ENCODE results near the gene MACF1. TPM values are rescaled to one million over a fixed set of nuclear protein-coding genes. Genes with fewer than 3 reads are reported as not detected.

The MACF1 gene
- total and polyA plus RNA-seq, 2 donors from 2014 or later: 65.7 to 387 TPM

DNA sequence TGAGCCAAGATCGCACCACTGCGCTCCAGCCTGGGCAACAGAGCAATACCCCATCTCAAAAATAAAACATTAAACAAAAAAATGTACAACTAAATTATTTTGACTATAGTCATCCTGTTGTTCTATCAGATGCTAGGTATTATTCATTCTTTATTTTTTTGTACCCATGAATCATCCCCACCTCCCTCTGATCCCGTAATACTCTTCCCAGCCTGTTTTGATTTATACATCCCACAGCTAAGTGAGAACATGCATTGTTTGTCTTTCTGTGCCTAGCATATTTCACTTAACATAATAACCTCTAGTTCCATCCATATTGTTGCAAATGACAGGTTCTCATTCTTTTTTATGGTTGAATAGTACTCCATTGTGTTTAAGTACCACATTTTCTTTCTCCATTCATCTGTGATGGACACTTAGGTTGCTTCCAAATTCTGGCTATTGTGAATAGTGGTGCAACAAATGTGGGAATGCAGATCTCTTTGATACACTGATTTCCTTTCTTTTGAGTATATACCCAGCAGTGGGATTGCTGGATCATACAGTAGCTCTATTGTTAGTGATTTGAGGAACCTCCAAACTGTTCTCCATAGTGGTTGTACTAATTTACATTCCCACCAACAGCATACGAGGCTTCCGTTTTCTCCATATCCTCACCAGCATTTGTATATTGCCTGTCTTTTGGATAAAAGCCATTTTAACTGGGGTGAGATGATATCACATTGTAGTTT lies 84.4 kb downstream of the MACF1 start:
- TF ChIP-seq, protein P1, sequence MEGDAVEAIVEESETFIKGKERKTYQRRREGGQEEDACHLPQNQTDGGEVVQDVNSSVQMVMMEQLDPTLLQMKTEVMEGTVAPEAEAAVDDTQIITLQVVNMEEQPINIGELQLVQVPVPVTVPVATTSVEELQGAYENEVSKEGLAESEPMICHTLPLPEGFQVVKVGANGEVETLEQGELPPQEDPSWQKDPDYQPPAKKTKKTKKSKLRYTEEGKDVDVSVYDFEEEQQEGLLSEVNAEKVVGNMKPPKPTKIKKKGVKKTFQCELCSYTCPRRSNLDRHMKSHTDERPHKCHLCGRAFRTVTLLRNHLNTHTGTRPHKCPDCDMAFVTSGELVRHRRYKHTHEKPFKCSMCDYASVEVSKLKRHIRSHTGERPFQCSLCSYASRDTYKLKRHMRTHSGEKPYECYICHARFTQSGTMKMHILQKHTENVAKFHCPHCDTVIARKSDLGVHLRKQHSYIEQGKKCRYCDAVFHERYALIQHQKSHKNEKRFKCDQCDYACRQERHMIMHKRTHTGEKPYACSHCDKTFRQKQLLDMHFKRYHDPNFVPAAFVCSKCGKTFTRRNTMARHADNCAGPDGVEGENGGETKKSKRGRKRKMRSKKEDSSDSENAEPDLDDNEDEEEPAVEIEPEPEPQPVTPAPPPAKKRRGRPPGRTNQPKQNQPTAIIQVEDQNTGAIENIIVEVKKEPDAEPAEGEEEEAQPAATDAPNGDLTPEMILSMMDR (IDR thresholded peaks at IDR 0.05; ENCODE audit: borderline replicate concordance, extremely low read depth, insufficient read depth): no peak
- Histone ChIP-seq H3K27me3 (ENCODE audit: control insufficient read depth, insufficient read depth, low read length) (no peaks in the 10 kb centered on the region), H3K4me1 (ENCODE audit: control insufficient read depth in 2 of 3, insufficient read depth in 2 of 3, low read depth in 1 of 3, low read length in 3 of 3) (peaks cover 0 to 2% (median 0%) of the 10 kb centered on the region in 3 donors), H3K4me3 (ENCODE audit: low read length in 3 of 3) (no peak overlapping the region), H3K9ac (ENCODE audit: low read length in 3 of 3) (no peak overlapping the region), H3K36me3 (ENCODE audit: control insufficient read depth in 2 of 3, insufficient read depth in 3 of 3, low read length in 3 of 3) (peaks cover 10 to 47% (median 37%) of the 10 kb centered on the region in 3 donors), H3K27ac (ENCODE audit: low read depth in 2 of 2, low read length in 2 of 2) (no peak overlapping the region), H3K9me3 (ENCODE audit: control insufficient read depth in 2 of 3, insufficient read depth in 1 of 3, low read length in 3 of 3) (no peaks in the 10 kb centered on the region)
- DNase-seq (no peak), FAIRE-seq (no peak)
- intact Hi-C loops (cut with DNase I): no loop called here

DNA sequence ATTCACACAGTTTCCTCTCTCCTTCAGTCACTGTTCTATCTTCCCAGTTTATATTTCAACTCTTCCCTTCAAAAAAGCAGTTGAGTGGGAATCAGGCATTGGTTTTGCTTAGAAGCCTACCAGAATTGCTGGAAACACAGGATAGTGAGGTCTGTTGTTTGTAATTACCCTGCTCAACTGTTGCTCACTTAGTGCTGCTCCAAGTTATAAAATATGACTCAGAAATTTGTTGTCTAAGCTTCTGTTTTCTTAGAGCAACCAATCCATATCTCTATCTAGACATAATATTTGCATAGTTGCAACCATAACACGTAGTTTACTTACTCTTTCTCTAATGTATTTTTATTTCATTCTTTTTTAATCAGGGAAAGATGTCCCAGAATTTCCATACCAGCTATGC lies 87.9 kb downstream of the MACF1 start:
- Histone ChIP-seq H3K36me3 (ENCODE audit: control insufficient read depth in 2 of 3, insufficient read depth in 3 of 3, low read length in 3 of 3) (peaks cover 17 to 50% (median 37%) of the 10 kb centered on the region in 3 donors), H3K9me3 (ENCODE audit: control insufficient read depth in 2 of 3, insufficient read depth in 1 of 3, low read length in 3 of 3) (no peaks in the 10 kb centered on the region), H3K9ac (ENCODE audit: low read length in 3 of 3) (no peak overlapping the region), H3K4me1 (ENCODE audit: control insufficient read depth in 2 of 3, insufficient read depth in 2 of 3, low read depth in 1 of 3, low read length in 3 of 3) (peaks cover 0 to 3% (median 0%) of the 10 kb centered on the region in 3 donors), H3K27ac (ENCODE audit: low read depth in 2 of 2, low read length in 2 of 2) (no peak overlapping the region), H3K27me3 (ENCODE audit: control insufficient read depth, insufficient read depth, low read length) (no peaks in the 10 kb centered on the region), H3K4me3 (ENCODE audit: low read length in 3 of 3) (no peak overlapping the region)
- FAIRE-seq (no peak), DNase-seq (no peak)
- intact Hi-C loops (cut with DNase I): no loop called here
- TF ChIP-seq, protein P1 (IDR thresholded peaks at IDR 0.05; ENCODE audit: borderline replicate concordance, extremely low read depth, insufficient read depth): no peak

DNA sequence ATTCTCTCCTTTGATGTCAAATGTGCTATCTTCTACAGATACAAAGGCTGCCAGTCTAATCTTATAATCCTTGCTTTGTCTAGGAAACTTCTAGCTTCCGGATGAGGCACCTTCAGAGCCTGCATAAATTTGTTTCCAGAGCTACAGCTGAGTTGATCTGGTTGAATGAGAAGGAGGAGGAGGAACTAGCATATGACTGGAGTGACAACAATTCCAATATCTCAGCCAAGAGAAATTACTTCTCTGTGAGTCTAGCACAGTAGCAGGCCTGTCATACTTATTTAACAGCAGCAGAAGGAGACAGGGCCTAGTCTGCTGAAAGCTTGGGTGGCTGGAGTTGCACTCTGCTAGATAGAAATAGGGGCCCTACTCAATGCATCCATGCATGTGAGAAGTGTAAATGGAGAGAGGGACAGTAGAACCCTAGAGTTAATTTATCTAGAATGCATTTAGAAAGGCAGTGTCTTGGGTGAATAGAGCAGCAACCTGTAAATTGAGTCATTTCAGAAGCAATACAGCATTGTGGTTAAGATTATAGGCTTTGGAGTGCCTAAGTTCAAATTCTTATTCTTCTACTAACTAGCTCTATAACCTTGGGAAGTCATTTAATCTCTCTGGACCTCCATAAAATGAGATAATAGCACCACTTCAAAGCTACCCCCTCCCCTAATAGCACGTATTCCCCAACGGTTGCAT lies 89.0 kb downstream of the MACF1 start:
- H3K36me3 ChIP-seq (ENCODE audit: control insufficient read depth in 2 of 3, insufficient read depth in 3 of 3, low read length in 3 of 3): peaks cover 17 to 53% (median 40%) of the 10 kb centered on the region in 3 donors
- H3K27me3 ChIP-seq (ENCODE audit: control insufficient read depth, insufficient read depth, low read length): no peaks in the 10 kb centered on the region
- H3K4me1 ChIP-seq (ENCODE audit: control insufficient read depth in 2 of 3, insufficient read depth in 2 of 3, low read depth in 1 of 3, low read length in 3 of 3): peaks cover 0 to 3% (median 0%) of the 10 kb centered on the region in 3 donors
- no peak for DNase-seq
- no peak for FAIRE-seq
- H3K4me3 ChIP-seq (ENCODE audit: low read length in 3 of 3): no peak overlapping the region
- H3K9me3 ChIP-seq (ENCODE audit: control insufficient read depth in 2 of 3, insufficient read depth in 1 of 3, low read length in 3 of 3): no peaks in the 10 kb centered on the region
- TF ChIP-seq, protein P1 (IDR thresholded peaks at IDR 0.05; ENCODE audit: borderline replicate concordance, extremely low read depth, insufficient read depth): no peak
- no peak overlapping the region for H3K27ac ChIP-seq (ENCODE audit: low read depth in 2 of 2, low read length in 2 of 2)
- intact Hi-C loops (cut with DNase I): no loop called here
- no peak overlapping the region for H3K9ac ChIP-seq (ENCODE audit: low read length in 3 of 3)

Data from kidney (tissue), 14 donors.